ENCODE data around the gene DPP10. TPM values are rescaled to one million over a fixed set of nuclear protein-coding genes. Genes with fewer than 3 reads are reported as not detected.

DPP10 gene
- total RNA-seq, 1 donor from 2014 or later: 1.1 TPM

DNA sequence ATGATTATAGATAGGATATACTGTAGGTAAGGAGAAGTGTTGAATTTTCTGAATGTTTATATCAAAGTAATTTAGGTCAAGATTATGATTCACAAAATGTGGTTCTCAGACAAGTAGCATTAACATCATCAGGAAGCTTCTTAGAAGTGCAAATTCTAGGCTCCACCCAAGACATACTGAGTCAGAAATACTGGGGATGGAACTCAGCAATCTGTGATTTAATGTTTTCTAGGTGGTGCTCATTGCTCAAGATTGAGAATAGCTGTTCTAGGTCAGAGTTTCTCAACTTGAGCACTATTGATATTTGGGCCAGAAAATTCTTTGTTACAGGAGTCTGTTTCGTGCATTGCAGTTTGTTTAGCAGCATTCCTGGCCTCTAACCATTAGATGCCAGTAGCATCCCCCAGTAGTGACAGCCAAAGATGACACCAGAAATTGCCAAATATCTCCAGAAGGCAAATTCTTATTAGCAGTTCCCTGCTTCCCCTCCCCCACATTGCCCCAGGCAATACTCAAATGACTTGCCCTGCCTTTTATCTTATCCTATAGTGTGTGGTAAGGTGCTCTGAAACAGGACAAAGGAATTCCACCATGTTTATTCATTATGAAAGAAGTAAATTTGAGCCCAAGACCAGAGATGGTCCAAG, 1001.2 kb downstream of the DPP10 start:
- Mint-ChIP-seq H3K27ac (ENCODE audit: unreplicated experiment) (no peak overlapping the region), H3K36me3 (ENCODE audit: low read depth, unreplicated experiment) (no peaks in the 10 kb centered on the region), H3K4me3 (ENCODE audit: unreplicated experiment) (no peak overlapping the region), H3K4me1 (ENCODE audit: low read depth, unreplicated experiment) (peaks cover 6% of the 10 kb centered on the region), H3K27me3 (ENCODE audit: low read depth, unreplicated experiment) (no peaks in the 10 kb centered on the region), H3K9me3 (ENCODE audit: unreplicated experiment) (peaks cover 11% of the 10 kb centered on the region)
- H3K27ac ChIP-seq (ENCODE audit: low read depth, low read length): no peak overlapping the region
- peaks cover 3% of the 10 kb centered on the region for H3K9me3 ChIP-seq (ENCODE audit: insufficient read depth, low read depth, low read length)
- H3K27me3 ChIP-seq (ENCODE audit: insufficient read depth, low read length): no peaks in the 10 kb centered on the region
- DNase-seq (ENCODE audit: low read depth): no peak
- H3K4me2 ChIP-seq (ENCODE audit: low read length): no peak overlapping the region
- TF ChIP-seq CTCF (IDR thresholded peaks at IDR 0.05; ENCODE audit: insufficient read depth, low read depth, low read length): no peak
- no peak for TF ChIP-seq EZH2 (IDR thresholded peaks at IDR 0.05; ENCODE audit: insufficient read depth, low read length)
- no peak overlapping the region for H3K4me3 ChIP-seq (ENCODE audit: insufficient read depth, low read depth, low read length)
- H3K36me3 ChIP-seq (ENCODE audit: insufficient read depth, low read length): no peaks in the 10 kb centered on the region
- H3K9ac ChIP-seq (ENCODE audit: low read length): no peak overlapping the region
- H3K79me2 ChIP-seq (ENCODE audit: insufficient read depth, low read length): no peaks in the 10 kb centered on the region
- no peak for FAIRE-seq
- no peaks in the 10 kb centered on the region for H3K4me1 ChIP-seq (ENCODE audit: insufficient read depth, low read length)
- no peak overlapping the region for H2AFZ ChIP-seq (ENCODE audit: low read depth, low read length)
- H4K20me1 ChIP-seq (ENCODE audit: insufficient read depth, low read length): no peaks in the 10 kb centered on the region

GRCh38 chr2:115460008-115460407, 1017.6 kb downstream of the DPP10 start:
- H2AFZ ChIP-seq (ENCODE audit: low read depth, low read length): no peak overlapping the region
- H3K9me3 ChIP-seq (ENCODE audit: insufficient read depth, low read depth, low read length): no peaks in the 10 kb centered on the region
- no peak overlapping the region for H3K4me2 ChIP-seq (ENCODE audit: low read length)
- no peaks in the 10 kb centered on the region for H3K79me2 ChIP-seq (ENCODE audit: insufficient read depth, low read length)
- H3K36me3 Mint-ChIP-seq (ENCODE audit: low read depth, unreplicated experiment): no peaks in the 10 kb centered on the region
- FAIRE-seq (no peak), DNase-seq (ENCODE audit: low read depth) (no peak)
- H3K4me3 Mint-ChIP-seq (ENCODE audit: unreplicated experiment): no peak overlapping the region
- no peak overlapping the region for H3K27ac Mint-ChIP-seq (ENCODE audit: unreplicated experiment)
- H3K27ac ChIP-seq (ENCODE audit: low read depth, low read length): no peak overlapping the region
- H3K27me3 ChIP-seq (ENCODE audit: insufficient read depth, low read length): no peaks in the 10 kb centered on the region
- TF ChIP-seq EZH2 (IDR thresholded peaks at IDR 0.05; ENCODE audit: insufficient read depth, low read length): no peak
- TF ChIP-seq CTCF (IDR thresholded peaks at IDR 0.05; ENCODE audit: insufficient read depth, low read depth, low read length): no peak
- no peaks in the 10 kb centered on the region for H3K4me1 ChIP-seq (ENCODE audit: insufficient read depth, low read length)
- no peak overlapping the region for H3K9ac ChIP-seq (ENCODE audit: low read length)
- no peak overlapping the region for H3K4me3 ChIP-seq (ENCODE audit: insufficient read depth, low read depth, low read length)
- H4K20me1 ChIP-seq (ENCODE audit: insufficient read depth, low read length): no peaks in the 10 kb centered on the region
- no peaks in the 10 kb centered on the region for H3K4me1 Mint-ChIP-seq (ENCODE audit: low read depth, unreplicated experiment)
- H3K9me3 Mint-ChIP-seq (ENCODE audit: unreplicated experiment): peaks cover 2% of the 10 kb centered on the region
- H3K36me3 ChIP-seq (ENCODE audit: insufficient read depth, low read length): no peaks in the 10 kb centered on the region
- no peaks in the 10 kb centered on the region for H3K27me3 Mint-ChIP-seq (ENCODE audit: low read depth, unreplicated experiment)

GRCh38 chr2:115480741-115481140, 1038.3 kb downstream of the DPP10 start:
- Histone ChIP-seq H3K27me3 (ENCODE audit: insufficient read depth, low read length) (no peaks in the 10 kb centered on the region), H3K9me3 (ENCODE audit: insufficient read depth, low read depth, low read length) (peaks cover 5% of the 10 kb centered on the region), H2AFZ (ENCODE audit: low read depth, low read length) (no peak overlapping the region), H3K79me2 (ENCODE audit: insufficient read depth, low read length) (no peaks in the 10 kb centered on the region), H3K9ac (ENCODE audit: low read length) (no peak overlapping the region), H3K4me3 (ENCODE audit: insufficient read depth, low read depth, low read length) (no peak overlapping the region), H4K20me1 (ENCODE audit: insufficient read depth, low read length) (no peaks in the 10 kb centered on the region), H3K4me1 (ENCODE audit: insufficient read depth, low read length) (no peaks in the 10 kb centered on the region), H3K27ac (ENCODE audit: low read depth, low read length) (no peak overlapping the region), H3K4me2 (ENCODE audit: low read length) (no peak overlapping the region), H3K36me3 (ENCODE audit: insufficient read depth, low read length) (no peaks in the 10 kb centered on the region)
- no peaks in the 10 kb centered on the region for H3K27me3 Mint-ChIP-seq (ENCODE audit: low read depth, unreplicated experiment)
- no peak overlapping the region for H3K27ac Mint-ChIP-seq (ENCODE audit: unreplicated experiment)
- H3K4me3 Mint-ChIP-seq (ENCODE audit: unreplicated experiment): no peak overlapping the region
- no peaks in the 10 kb centered on the region for H3K36me3 Mint-ChIP-seq (ENCODE audit: low read depth, unreplicated experiment)
- no peaks in the 10 kb centered on the region for H3K4me1 Mint-ChIP-seq (ENCODE audit: low read depth, unreplicated experiment)
- FAIRE-seq: no peak
- peaks cover 4% of the 10 kb centered on the region for H3K9me3 Mint-ChIP-seq (ENCODE audit: unreplicated experiment)
- no peak for DNase-seq (ENCODE audit: low read depth)
- TF ChIP-seq CTCF (IDR thresholded peaks at IDR 0.05; ENCODE audit: insufficient read depth, low read depth, low read length): no peak
- TF ChIP-seq EZH2 (IDR thresholded peaks at IDR 0.05; ENCODE audit: insufficient read depth, low read length): no peak
